Activated gamma-delta T cell treated with anti-CD3 and anti-CD28 coated beads, Interleukin-2, amount 50 U/mL, for 16 hours (primary cell): ENCODE measurements around the gene KRTAP5-2.
A peak's percentile ranks its signal among the peaks of the same experiment; 100 is the strongest.
"Not testable (repeated sequence)": the region's sequence is repeated elsewhere in the genome, so short reads cannot be mapped to it uniquely, and the experiment has no call there.

Experiments
- DNase-seq: peaks from one replicate; pipeline ENCODE4 v3.0.0-alpha.2; 2020; ENCODE audit warnings: low read depth

KRTAP5-2 gene

GRCh38 chr11:1628506-1629325 lies 30.6 kb upstream of the KRTAP5-2 start:
- DNase-seq, result peak; percentile 24

- no peak for DNase-seq
Observed at GRCh38 chr11:1625541-1625940, 27.4 kb upstream of the KRTAP5-2 start.

DNA sequence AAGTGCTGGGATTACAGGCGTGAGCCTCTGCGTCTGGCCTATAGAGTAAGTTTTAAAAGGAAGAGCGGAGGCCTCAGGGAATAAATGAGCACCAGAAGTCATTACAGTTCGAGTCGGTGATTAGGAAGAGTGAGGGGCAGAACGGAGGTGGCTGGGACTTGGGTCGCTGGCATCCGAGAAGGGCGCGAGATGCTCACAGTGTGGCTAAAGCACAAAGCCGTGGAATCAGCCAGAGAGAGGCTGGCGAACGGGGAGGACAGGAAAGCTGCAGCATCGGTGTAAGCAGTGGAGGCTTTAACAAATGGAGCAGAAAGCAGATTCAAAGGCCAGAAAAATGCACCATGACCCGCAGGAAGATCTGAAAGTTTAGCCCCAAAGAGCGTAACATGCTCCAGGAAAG lies 26.5 kb upstream of the KRTAP5-2 start:
- DNase-seq, result no peak

DNA sequence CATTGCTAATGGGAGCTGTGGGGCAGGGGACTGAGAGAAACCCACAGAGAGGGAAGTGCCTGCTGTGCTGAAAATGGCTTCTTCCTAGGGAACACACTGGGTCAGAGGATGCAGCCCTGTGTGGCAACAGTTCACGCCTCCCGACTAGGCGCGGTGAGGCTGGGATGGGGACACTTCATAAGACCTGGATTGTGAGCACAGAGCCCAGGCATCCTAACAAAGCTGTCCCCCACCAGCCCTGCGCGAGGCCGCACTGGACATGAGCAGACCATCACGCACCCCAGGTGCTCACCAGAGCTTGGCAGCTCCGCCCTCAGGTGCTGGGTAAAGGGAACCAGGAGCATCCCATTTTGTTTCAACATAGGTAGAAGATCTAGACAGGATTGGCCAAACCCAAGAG lies 25.6 kb upstream of the KRTAP5-2 start:
- no peak for DNase-seq

GRCh38 chr11:1622086-1622485 lies 24.0 kb upstream of the KRTAP5-2 start, which contains the start of gene KRTAP5-4:
Gene KRTAP5-4, minus strand, starts transcription at chr11:1622138. Its CDS starts 45 bp downstream, at chr11:1622093.
- no peak for DNase-seq

DNA sequence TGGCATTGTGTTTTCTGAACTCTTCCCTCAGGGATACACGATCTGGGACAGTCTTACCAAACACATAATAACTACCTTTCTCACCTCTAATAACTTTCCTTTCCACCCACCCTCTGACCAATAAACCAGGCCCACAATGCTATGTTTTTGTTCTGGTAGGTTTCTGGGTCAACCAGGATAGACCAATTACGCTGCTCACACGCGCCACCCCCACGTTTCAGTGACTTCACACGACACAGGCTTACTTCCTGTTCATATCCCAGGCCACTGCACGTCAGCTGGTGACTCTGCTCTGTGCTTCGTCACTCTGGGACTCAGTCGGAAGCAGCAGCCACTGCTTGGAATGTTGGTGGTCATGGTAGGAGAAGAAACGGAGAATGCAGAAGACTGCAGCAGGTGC lies 21.4 kb upstream of the KRTAP5-2 start:
- no peak for DNase-seq

- no peak for DNase-seq
Observed at GRCh38 chr11:1618231-1618630, 20.1 kb upstream of the KRTAP5-2 start.

DNA sequence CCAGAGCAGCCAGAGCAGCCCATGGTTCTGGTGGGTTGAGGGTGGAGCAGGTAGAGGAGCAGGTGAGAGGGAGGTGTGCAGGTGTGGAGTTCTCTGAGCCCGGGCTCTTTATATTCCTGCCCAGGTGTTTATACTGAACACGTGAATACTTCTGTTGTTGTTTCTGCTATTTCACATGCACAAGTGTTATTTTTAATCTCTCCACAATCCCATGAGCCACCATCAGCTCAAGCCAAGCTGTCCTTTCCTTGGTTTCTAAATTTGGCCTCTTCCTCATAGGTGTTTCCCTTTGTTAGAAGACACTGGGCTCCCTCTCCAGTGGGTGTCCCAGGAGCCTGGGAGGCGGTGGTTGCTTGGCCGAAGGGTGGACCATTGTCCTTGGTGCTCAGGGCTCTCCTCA lies 10.3 kb upstream of the KRTAP5-2 start, which contains the start of gene KRTAP5-3:
Gene KRTAP5-3, minus strand, starts transcription at position 101 of the 400 bp plus-strand sequence. Its CDS starts 78 bp downstream, at position 23.
- no peak for DNase-seq

DNA sequence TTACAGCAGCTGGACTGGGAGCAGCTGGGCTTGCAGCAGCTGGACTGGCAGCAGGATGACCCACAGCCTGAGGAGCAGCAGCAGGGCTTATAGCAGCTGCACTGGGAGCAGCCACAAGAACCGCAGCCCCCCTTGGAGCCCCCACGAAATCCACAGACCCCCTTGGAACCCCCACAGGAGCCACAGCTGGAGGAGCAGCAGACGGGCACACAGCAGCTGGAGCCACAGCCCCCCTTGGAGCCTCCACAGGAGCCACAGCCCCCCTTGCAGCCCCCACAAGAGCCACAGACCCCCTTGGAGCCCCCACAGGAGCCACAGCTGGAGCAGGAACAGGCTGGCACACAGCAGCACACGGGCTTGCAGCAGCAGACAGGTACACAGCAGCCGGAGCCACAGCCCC lies 9.8 kb upstream of the KRTAP5-2 start:
- not testable (repeated sequence) for DNase-seq

- not testable (repeated sequence) for DNase-seq
Observed at GRCh38 chr11:1607156-1607845, 9.2 kb upstream of the KRTAP5-2 start.

DNA sequence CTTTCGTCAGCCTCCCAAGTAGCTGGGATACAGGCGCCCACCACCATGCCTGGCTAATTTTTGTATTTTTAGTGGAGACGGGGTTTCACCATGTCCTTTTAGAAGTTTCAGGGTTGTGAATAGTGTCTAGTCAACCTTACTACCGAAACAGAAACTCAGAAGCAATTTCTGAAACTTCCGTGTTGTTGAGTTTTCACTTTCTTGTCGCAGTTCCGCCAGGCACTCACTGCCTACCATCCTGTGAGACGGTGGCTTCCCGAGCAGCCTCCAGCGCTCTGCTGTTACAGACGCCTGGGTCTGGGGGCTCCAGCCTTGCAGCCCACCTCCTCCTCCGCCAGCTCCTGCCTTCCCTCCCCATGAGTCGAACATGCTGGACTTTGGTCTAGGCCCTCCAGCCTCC lies 7.8 kb upstream of the KRTAP5-2 start:
- DNase-seq, result not testable (repeated sequence)

GRCh38 chr11:1604711-1605110 lies 6.6 kb upstream of the KRTAP5-2 start:
- DNase-seq, result no peak

GRCh38 chr11:1604181-1604580 lies 6.1 kb upstream of the KRTAP5-2 start:
- DNase-seq, result no peak

DNA sequence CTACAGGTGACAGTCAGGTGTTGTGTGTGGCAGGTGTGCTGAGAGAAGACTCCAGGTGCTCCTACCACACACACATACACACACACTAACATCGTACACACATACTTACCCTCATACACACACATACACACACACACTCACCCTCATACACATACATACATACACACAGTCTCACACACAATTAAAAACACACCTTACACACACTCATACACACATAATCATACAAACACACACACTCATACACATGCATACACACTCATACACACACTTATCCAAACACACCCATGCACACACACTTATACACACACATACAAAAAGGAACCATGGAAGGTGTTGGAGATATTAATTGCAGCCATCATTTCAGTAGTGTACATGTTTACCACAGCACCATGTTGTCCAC lies 5.5 kb upstream of the KRTAP5-2 start:
- no peak for DNase-seq

DNA sequence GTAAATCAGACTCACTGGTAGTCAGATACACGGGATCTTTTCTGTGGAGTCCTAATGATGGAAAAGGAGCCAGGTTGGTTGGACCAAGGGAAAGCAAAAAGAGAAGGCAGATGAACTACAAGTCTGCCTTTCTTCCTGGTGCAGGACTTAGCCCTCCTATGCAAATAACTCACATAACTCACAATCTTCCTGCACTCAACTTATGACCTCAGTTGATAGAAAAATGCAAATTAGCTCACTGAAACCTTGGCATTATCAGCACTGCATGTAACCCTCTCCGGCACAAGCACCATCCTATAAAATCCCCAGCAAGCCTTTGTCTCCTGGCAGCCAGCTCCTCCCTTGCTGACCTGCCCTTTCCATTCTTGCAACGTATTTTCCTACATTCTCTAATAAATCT lies 3.6 kb upstream of the KRTAP5-2 start:
- DNase-seq, result not testable (repeated sequence)

- DNase-seq, result no peak
Observed at GRCh38 chr11:1600626-1601025, 2.5 kb upstream of the KRTAP5-2 start.

GRCh38 chr11:1598816-1599215 lies 722 bp upstream of the KRTAP5-2 start:
- DNase-seq, result no peak

GRCh38 chr11:1598406-1598805 lies 312 bp upstream of the KRTAP5-2 start:
- DNase-seq, result not testable (repeated sequence)

DNA sequence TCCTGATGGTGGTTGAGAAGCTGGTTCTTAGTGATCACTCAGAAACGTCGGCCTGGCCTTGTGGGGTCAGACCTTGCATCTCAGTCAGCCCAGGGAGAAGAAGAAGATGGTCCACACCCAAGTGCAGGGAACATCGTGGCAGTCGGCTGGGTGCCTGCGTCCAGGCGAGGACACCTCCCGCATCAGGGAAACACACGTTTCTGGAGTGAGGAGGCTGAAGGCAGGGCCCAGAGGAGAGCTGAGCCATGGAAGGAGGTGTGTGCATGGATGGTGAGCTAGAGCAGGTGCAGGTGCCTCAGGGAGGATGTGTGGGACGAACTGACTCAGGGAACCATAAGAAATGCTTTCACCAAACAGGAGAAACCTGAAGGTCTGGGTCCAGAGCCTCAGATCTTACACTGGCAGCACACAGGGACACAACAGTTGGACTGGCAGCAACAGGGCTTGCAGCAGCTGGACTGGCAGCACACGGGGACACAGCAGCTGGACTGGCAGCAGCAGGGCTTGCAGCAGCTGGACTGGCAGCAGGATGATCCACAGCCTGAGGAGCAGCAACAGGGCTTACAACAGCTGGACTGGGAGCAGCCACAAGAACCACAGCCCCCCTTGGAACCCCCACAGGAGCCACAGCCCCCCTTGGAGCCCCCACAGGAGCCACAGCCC lies 632 bp downstream of the KRTAP5-2 start:
- DNase-seq, result no peak

DNA sequence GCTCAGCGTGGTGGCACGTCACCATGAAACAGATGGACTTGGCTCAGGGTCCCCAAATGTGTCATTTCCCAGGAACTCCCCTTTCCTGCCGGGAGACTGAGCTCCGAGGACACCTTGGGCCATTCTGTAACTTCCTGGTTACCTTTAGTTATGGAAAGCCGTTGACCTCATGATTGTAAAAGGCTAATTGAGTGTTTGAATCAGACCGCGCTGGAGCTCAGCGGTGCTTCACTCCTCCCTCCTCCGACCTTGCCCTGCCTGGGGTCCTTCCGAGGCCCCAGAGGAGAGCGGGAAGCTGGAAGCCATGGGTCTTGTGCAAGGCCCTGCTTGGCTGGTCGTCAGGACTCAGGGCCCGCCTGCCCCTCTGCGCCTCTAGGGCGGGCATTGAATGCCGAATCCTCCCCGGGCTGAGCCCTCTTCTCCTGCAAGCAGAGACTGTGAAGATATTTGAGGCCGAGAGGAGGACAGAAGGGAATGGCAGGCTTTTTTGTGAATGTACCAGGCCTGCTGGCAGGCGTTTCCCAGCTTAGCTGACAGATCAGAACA lies 1.4 kb downstream of the KRTAP5-2 start:
- DNase-seq, result not testable (repeated sequence)

DNA sequence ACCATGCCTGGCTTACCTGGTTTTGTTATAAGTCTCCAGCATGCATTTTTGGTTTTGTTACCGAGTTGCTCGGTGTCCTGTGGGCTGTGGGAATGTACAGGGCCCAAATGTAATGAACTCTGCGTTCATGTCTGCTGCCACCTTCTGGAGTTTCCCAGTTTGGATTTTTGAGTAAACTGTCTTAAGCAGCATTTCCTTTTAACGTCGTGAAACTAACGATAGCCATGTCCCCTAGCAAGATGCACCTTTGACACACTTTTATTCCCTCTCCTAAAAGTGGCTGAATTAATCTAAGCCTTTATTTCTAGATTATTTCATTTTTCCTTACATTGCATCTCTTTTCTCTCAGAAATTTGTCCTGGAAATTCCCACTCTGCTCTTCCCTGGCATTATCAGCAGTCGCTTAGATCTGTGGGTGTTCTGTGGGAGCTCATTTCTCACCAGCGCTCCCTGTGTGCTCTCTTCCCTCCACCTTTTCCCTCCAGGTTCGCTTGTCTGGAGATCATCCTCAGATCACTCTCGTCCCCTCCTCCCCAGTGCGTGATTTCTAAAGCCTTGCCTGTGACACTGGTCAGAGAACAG lies 2.0 kb downstream of the KRTAP5-2 start:
- not testable (repeated sequence) for DNase-seq

GRCh38 chr11:1592628-1593027 lies 5.5 kb downstream of the KRTAP5-2 start:
- DNase-seq, result no peak
